ENCODE results near the gene C11orf21. TPM values are rescaled to one million over a fixed set of nuclear protein-coding genes. Genes with fewer than 3 reads are reported as not detected.

C11orf21 gene
- total RNA-seq, 1 donor, result 17.3 TPM

- Histone ChIP-seq H3K4me3 (ENCODE audit: low read length) (no peak overlapping the region), H3K9me3 (ENCODE audit: low read depth, low read length) (no peaks in the 10 kb centered on the region), H3K27me3 (ENCODE audit: insufficient read depth, low read length) (no peaks in the 10 kb centered on the region), H3K4me1 (ENCODE audit: insufficient read depth, low read length) (no peaks in the 10 kb centered on the region)
These were observed 13.9 kb upstream of the C11orf21 start for GRCh38 chr11:2315395-2316168.

GRCh38 chr11:2314525-2315394 is 13.0 kb upstream of the C11orf21 start:
- Histone ChIP-seq H3K4me3 (ENCODE audit: low read length) (no peak overlapping the region), H3K9me3 (ENCODE audit: low read depth, low read length) (no peaks in the 10 kb centered on the region), H3K4me1 (ENCODE audit: insufficient read depth, low read length) (no peaks in the 10 kb centered on the region), H3K27me3 (ENCODE audit: insufficient read depth, low read length) (no peaks in the 10 kb centered on the region)

- H3K27me3 ChIP-seq (ENCODE audit: insufficient read depth, low read length), result no peaks in the 10 kb centered on the region
- H3K4me3 ChIP-seq (ENCODE audit: low read length), result no peak overlapping the region
- H3K4me1 ChIP-seq (ENCODE audit: insufficient read depth, low read length), result no peaks in the 10 kb centered on the region
- H3K9me3 ChIP-seq (ENCODE audit: low read depth, low read length), result no peaks in the 10 kb centered on the region
These were observed 12.4 kb upstream of the C11orf21 start for GRCh38 chr11:2314136-2314524.

- Histone ChIP-seq H3K4me1 (ENCODE audit: insufficient read depth, low read length) (no peaks in the 10 kb centered on the region), H3K4me3 (ENCODE audit: low read length) (no peak overlapping the region), H3K27me3 (ENCODE audit: insufficient read depth, low read length) (no peaks in the 10 kb centered on the region), H3K9me3 (ENCODE audit: low read depth, low read length) (no peaks in the 10 kb centered on the region)
These were observed 11.6 kb upstream of the C11orf21 start for GRCh38 chr11:2313051-2313951.

GRCh38 chr11:2312232-2313042 is 10.7 kb upstream of the C11orf21 start:
- no peak overlapping the region for H3K4me3 ChIP-seq (ENCODE audit: low read length)

GRCh38 chr11:2311353-2312133 is 9.8 kb upstream of the C11orf21 start:
- no peaks in the 10 kb centered on the region for H3K9me3 ChIP-seq (ENCODE audit: low read depth, low read length)
- peaks cover 14% of the 10 kb centered on the region for H3K4me1 ChIP-seq (ENCODE audit: insufficient read depth, low read length)
- no peaks in the 10 kb centered on the region for H3K27me3 ChIP-seq (ENCODE audit: insufficient read depth, low read length)

More at GRCh38 chr11:2312232-2313042, 10.7 kb upstream of the C11orf21 start:
- no peaks in the 10 kb centered on the region for H3K9me3 ChIP-seq (ENCODE audit: low read depth, low read length)
- H3K4me1 ChIP-seq (ENCODE audit: insufficient read depth, low read length), result peaks cover 5% of the 10 kb centered on the region
- H3K27me3 ChIP-seq (ENCODE audit: insufficient read depth, low read length), result no peaks in the 10 kb centered on the region

GRCh38 chr11:2310786-2311352 is 9.2 kb upstream of the C11orf21 start:
- Histone ChIP-seq H3K27me3 (ENCODE audit: insufficient read depth, low read length) (no peaks in the 10 kb centered on the region), H3K4me3 (ENCODE audit: low read length) (no peak overlapping the region), H3K4me1 (ENCODE audit: insufficient read depth, low read length) (peaks cover 21% of the 10 kb centered on the region), H3K9me3 (ENCODE audit: low read depth, low read length) (no peaks in the 10 kb centered on the region)

More at GRCh38 chr11:2311353-2312133, 9.8 kb upstream of the C11orf21 start:
- no peak overlapping the region for H3K4me3 ChIP-seq (ENCODE audit: low read length)

- Histone ChIP-seq H3K27me3 (ENCODE audit: insufficient read depth, low read length) (no peaks in the 10 kb centered on the region), H3K4me1 (ENCODE audit: insufficient read depth, low read length) (peaks cover 27% of the 10 kb centered on the region), H3K9me3 (ENCODE audit: low read depth, low read length) (no peaks in the 10 kb centered on the region), H3K4me3 (ENCODE audit: low read length) (no peak overlapping the region)
These were observed 8.5 kb upstream of the C11orf21 start for GRCh38 chr11:2310073-2310785.

- peaks cover 35% of the 10 kb centered on the region for H3K4me1 ChIP-seq (ENCODE audit: insufficient read depth, low read length)
- H3K4me3 ChIP-seq (ENCODE audit: low read length), result no peak overlapping the region
- no peaks in the 10 kb centered on the region for H3K27me3 ChIP-seq (ENCODE audit: insufficient read depth, low read length)
- no peaks in the 10 kb centered on the region for H3K9me3 ChIP-seq (ENCODE audit: low read depth, low read length)
These were observed 7.7 kb upstream of the C11orf21 start for GRCh38 chr11:2309251-2310072.

- no peaks in the 10 kb centered on the region for H3K9me3 ChIP-seq (ENCODE audit: low read depth, low read length)
- no peak overlapping the region for H3K4me3 ChIP-seq (ENCODE audit: low read length)
- H3K4me1 ChIP-seq (ENCODE audit: insufficient read depth, low read length), result peaks cover 42% of the 10 kb centered on the region
- H3K27me3 ChIP-seq (ENCODE audit: insufficient read depth, low read length), result no peaks in the 10 kb centered on the region
These were observed 7.0 kb upstream of the C11orf21 start for GRCh38 chr11:2308713-2309112.

- no peaks in the 10 kb centered on the region for H3K9me3 ChIP-seq (ENCODE audit: low read depth, low read length)
- no peaks in the 10 kb centered on the region for H3K27me3 ChIP-seq (ENCODE audit: insufficient read depth, low read length)
- no peak overlapping the region for H3K4me3 ChIP-seq (ENCODE audit: low read length)
- peaks cover 52% of the 10 kb centered on the region for H3K4me1 ChIP-seq (ENCODE audit: insufficient read depth, low read length)
These were observed 6.0 kb upstream of the C11orf21 start for GRCh38 chr11:2307501-2308331.
